Spinal cord (tissue), 10 donors: ENCODE measurements around the gene ITPRIP. TPM values are rescaled to one million over a fixed set of nuclear protein-coding genes. Genes with fewer than 3 reads are reported as not detected.

Source experiments
- DNase-seq, 6 donors: peaks; one replicate each; pipeline versions ENCODE4 v3.0.0 to v3.0.0-alpha.2; 2013 to 2015; ENCODE audit warnings: low spot score in 6 of 6, low read depth in 4 of 6
- H3K27ac ChIP-seq: one replicate; pipeline ENCODE4 v1.5.1; 2013; ENCODE audit warnings: low read depth, low read length, control low read depth
- H3K27me3 ChIP-seq: one replicate; pipeline ENCODE4 v1.6.1; 2013; ENCODE audit warnings: low read length; ENCODE audit not compliant: control insufficient read depth, insufficient read depth
- H3K36me3 ChIP-seq: one replicate; pipeline ENCODE4 v1.6.1; 2013; ENCODE audit warnings: low read length; ENCODE audit not compliant: control insufficient read depth, insufficient read depth
- H3K4me1 ChIP-seq: one replicate; pipeline ENCODE4 v1.6.1; 2013; ENCODE audit warnings: low read length; ENCODE audit not compliant: control insufficient read depth, insufficient read depth
- H3K4me3 ChIP-seq: one replicate; pipeline ENCODE4 v1.5.1; 2013; ENCODE audit warnings: low read depth, low read length, control low read depth
- H3K9me3 ChIP-seq: one replicate; pipeline ENCODE4 v1.6.1; 2013; ENCODE audit warnings: low read length; ENCODE audit not compliant: control insufficient read depth, insufficient read depth
- WGBS: methylation state at CpG from one replicate; pipeline ENCODE4 v1.1.5; 2013; ENCODE audit warnings: missing lambda C conversion rate; ENCODE audit not compliant: insufficient coverage; 5-methylcytosine and 5-hydroxymethylcytosine counted together
- polyA plus RNA-seq, 2 donors: library from polyadenylated mRNA; unstranded; fragments of 120-200 nt; gene quantifications; one replicate each; pipeline ENCODE4 v1.2.1, GENCODE V29; 2013; ENCODE audit not compliant: insufficient read length in 2 of 2
- total RNA-seq, 2 donors: library from RNA; depleted of rRNA in 1 of 2; stranded (reverse); fragments of 120-200 nt in 1 of 2; fragments of >200 nt in 1 of 2; gene quantifications; one replicate each; pipeline versions ENCODE4 v1.2.3 to v1.2.4, GENCODE V29; 2013 to 2014
- donor health status: healthy.

ITPRIP gene
- total and polyA plus RNA-seq, 4 donors = 3.1 to 5.7 (median 4.9) TPM

GRCh38 chr10:104328646-104328895 is 9.7 kb downstream of the ITPRIP start:
- WGBS = no CpG with 5 or more reads among the region's 3 CpGs
- Histone ChIP-seq H3K4me1 (peaks cover 75% of the 10 kb centered on the region), H3K27ac (peak overlapping the region; percentile 95), H3K4me3 (peak overlapping the region; percentile 2), H3K27me3 (no peaks in the 10 kb centered on the region), H3K9me3 (no peaks in the 10 kb centered on the region), H3K36me3 (peaks cover 4% of the 10 kb centered on the region)
- DNase-seq = no peak

- Histone ChIP-seq H3K36me3 (peaks cover 4% of the 10 kb centered on the region), H3K4me3 (peak overlapping the region; percentile 9), H3K27me3 (no peaks in the 10 kb centered on the region), H3K27ac (peak overlapping the region; percentile 95), H3K4me1 (peaks cover 78% of the 10 kb centered on the region), H3K9me3 (no peaks in the 10 kb centered on the region)
- 35% methylated on average over 14 of the region's 20 CpGs for WGBS
- DNase-seq = peak in 2 of 6 donors; percentile 79 to 88
Observed at GRCh38 chr10:104327745-104328645, 10.3 kb downstream of the ITPRIP start.

- DNase-seq = no peak
- Histone ChIP-seq H3K4me3 (no peak overlapping the region), H3K9me3 (no peaks in the 10 kb centered on the region), H3K27me3 (no peaks in the 10 kb centered on the region), H3K4me1 (peaks cover 87% of the 10 kb centered on the region), H3K36me3 (peaks cover 4% of the 10 kb centered on the region), H3K27ac (no peak overlapping the region)
- whole genome bisulfite sequencing = 84% methylated on average over 9 of the region's 9 CpGs
Observed at GRCh38 chr10:104326991-104327610, 11.2 kb downstream of the ITPRIP start.

GRCh38 chr10:104325436-104326435 is 12.5 kb downstream of the ITPRIP start:
- WGBS = 78% methylated on average over 25 of the region's 28 CpGs
- peaks cover 87% of the 10 kb centered on the region for H3K4me1 ChIP-seq
- H3K27ac ChIP-seq = peak overlapping the region; percentile 12
- H3K9me3 ChIP-seq = no peaks in the 10 kb centered on the region
- H3K36me3 ChIP-seq = peaks cover 4% of the 10 kb centered on the region
- H3K4me3 ChIP-seq = no peak overlapping the region
- no peak for DNase-seq
- no peaks in the 10 kb centered on the region for H3K27me3 ChIP-seq

GRCh38 chr10:104324931-104325330 is 13.3 kb downstream of the ITPRIP start:
- H3K9me3 ChIP-seq = no peaks in the 10 kb centered on the region
- no peak overlapping the region for H3K4me3 ChIP-seq
- no peak for DNase-seq
- peak overlapping the region; percentile 12 for H3K27ac ChIP-seq
- 92% methylated on average over 6 of the region's 10 CpGs for whole genome bisulfite sequencing
- peaks cover 86% of the 10 kb centered on the region for H3K4me1 ChIP-seq
- H3K27me3 ChIP-seq = no peaks in the 10 kb centered on the region
- peaks cover 4% of the 10 kb centered on the region for H3K36me3 ChIP-seq

- Histone ChIP-seq H3K27ac (no peak overlapping the region), H3K27me3 (no peaks in the 10 kb centered on the region), H3K36me3 (peaks cover 4% of the 10 kb centered on the region), H3K9me3 (no peaks in the 10 kb centered on the region), H3K4me1 (peaks cover 84% of the 10 kb centered on the region), H3K4me3 (no peak overlapping the region)
- WGBS = 60% methylated on average over 2 of the region's 9 CpGs
- DNase-seq = no peak
Observed at GRCh38 chr10:104324221-104324686, 14.0 kb downstream of the ITPRIP start.

GRCh38 chr10:104323760-104324201 is 14.5 kb downstream of the ITPRIP start:
- no peak overlapping the region for H3K4me3 ChIP-seq
- 89% methylated on average over 2 of the region's 4 CpGs for whole genome bisulfite sequencing
- H3K27me3 ChIP-seq = no peaks in the 10 kb centered on the region
- H3K36me3 ChIP-seq = peaks cover 4% of the 10 kb centered on the region
- no peak for DNase-seq
- no peaks in the 10 kb centered on the region for H3K9me3 ChIP-seq
- H3K4me1 ChIP-seq = peaks cover 84% of the 10 kb centered on the region
- H3K27ac ChIP-seq = no peak overlapping the region

- H3K4me1 ChIP-seq = peaks cover 79% of the 10 kb centered on the region
- H3K27me3 ChIP-seq = no peaks in the 10 kb centered on the region
- no peaks in the 10 kb centered on the region for H3K9me3 ChIP-seq
- DNase-seq = no peak
- H3K36me3 ChIP-seq = peaks cover 4% of the 10 kb centered on the region
- no peak overlapping the region for H3K27ac ChIP-seq
- H3K4me3 ChIP-seq = no peak overlapping the region
- 100% methylated on average over 1 of the region's 1 CpG for WGBS
Observed at GRCh38 chr10:104323085-104323484, 15.2 kb downstream of the ITPRIP start.

GRCh38 chr10:104322416-104322782 is 15.9 kb downstream of the ITPRIP start:
- no peaks in the 10 kb centered on the region for H3K9me3 ChIP-seq
- no peaks in the 10 kb centered on the region for H3K27me3 ChIP-seq
- peak in 1 of 6 donors; percentile 45 for DNase-seq
- peaks cover 72% of the 10 kb centered on the region for H3K4me1 ChIP-seq
- H3K27ac ChIP-seq = no peak overlapping the region
- H3K4me3 ChIP-seq = no peak overlapping the region
- 55% methylated on average over 6 of the region's 7 CpGs for WGBS
- H3K36me3 ChIP-seq = peaks cover 4% of the 10 kb centered on the region
